Neuronal stem cell (in vitro differentiated cells): ENCODE results near the gene CNOT3.

Experiments used
- DNase-seq: peaks from one replicate; pipeline ENCODE4 v3.0.0-alpha.2; 2013; ENCODE audit warnings: low spot score
- H2AFZ ChIP-seq: one replicate; pipeline ENCODE4 v1.6.1; 2013; ENCODE audit warnings: mild to moderate bottlenecking, low read length, inconsistent platforms
- H2AK5ac ChIP-seq: 2 replicates; pipeline ENCODE4 v1.6.1; 2013; ENCODE audit warnings: low read depth, mild to moderate bottlenecking, inconsistent platforms, low read length, moderate library complexity, mixed read lengths
- H2BK120ac ChIP-seq: 2 replicates; pipeline ENCODE4 v1.6.1; 2013; ENCODE audit warnings: low read depth, mild to moderate bottlenecking, inconsistent platforms, low read length, moderate library complexity, mixed read lengths
- H2BK12ac ChIP-seq: one replicate; pipeline ENCODE4 v1.6.1; 2013; ENCODE audit warnings: low read length, inconsistent platforms
- H2BK15ac ChIP-seq: 2 replicates; pipeline ENCODE4 v1.6.1; 2013; ENCODE audit warnings: mild to moderate bottlenecking, low read length, inconsistent platforms, mixed read lengths
- H2BK5ac ChIP-seq: one replicate; pipeline ENCODE4 v1.6.1; 2013; ENCODE audit warnings: inconsistent platforms, mild to moderate bottlenecking, low read length, moderate library complexity
- H3K14ac ChIP-seq: one replicate; pipeline ENCODE4 v1.6.1; 2013; ENCODE audit warnings: low read length, inconsistent platforms
- H3K18ac ChIP-seq: 2 replicates; pipeline ENCODE4 v1.6.1; 2013; ENCODE audit warnings: low read length, inconsistent platforms
- H3K23ac ChIP-seq: 2 replicates; pipeline ENCODE4 v1.6.1; 2013; ENCODE audit warnings: low read depth, mild to moderate bottlenecking, mixed read lengths, low read length, inconsistent platforms; ENCODE audit not compliant: poor library complexity
- H3K27ac ChIP-seq: replicated peaks from 3 replicates; pipeline ENCODE4 v1.5.1; 2013; ENCODE audit warnings: low read length, inconsistent platforms
- H3K27me3 ChIP-seq, 3 experiments: 2 replicates each; pipeline ENCODE4 v1.6.1; 2013; ENCODE audit warnings: low read length in 3 of 3, mild to moderate bottlenecking in 2 of 3, inconsistent platforms in 1 of 3, low read depth in 1 of 3, mixed read lengths in 1 of 3, moderate library complexity in 1 of 3; ENCODE audit not compliant: control insufficient read depth in 3 of 3, insufficient read depth in 3 of 3
- H3K36me3 ChIP-seq, 2 donors: replicated peaks in 1 of 2; 2 replicates each; pipeline ENCODE4 v1.6.1; 2013; ENCODE audit warnings: low read length in 2 of 2; ENCODE audit not compliant: control insufficient read depth in 2 of 2, insufficient read depth in 2 of 2
- H3K4ac ChIP-seq: 2 replicates; pipeline ENCODE4 v1.6.1; 2013; ENCODE audit warnings: inconsistent platforms, mild to moderate bottlenecking, low read length, moderate library complexity
- H3K4me1 ChIP-seq, 2 donors: 1 replicate in 1 of 2; 2 replicates in 1 of 2; pipeline ENCODE4 v1.6.1; 2013; ENCODE audit warnings: low read length in 2 of 2, low read depth in 1 of 2; ENCODE audit not compliant: control insufficient read depth in 2 of 2, insufficient read depth in 1 of 2
- H3K4me2 ChIP-seq: one replicate; pipeline ENCODE4 v1.6.1; 2013; ENCODE audit warnings: mild to moderate bottlenecking, low read length, inconsistent platforms; ENCODE audit not compliant: insufficient read depth, poor library complexity, severe bottlenecking
- H3K4me3 ChIP-seq, 2 donors: 2 replicates each; pipeline ENCODE4 v1.5.1; 2013; ENCODE audit warnings: low read length in 2 of 2, mild to moderate bottlenecking in 2 of 2, inconsistent platforms in 1 of 2, moderate library complexity in 1 of 2
- H3K79me1 ChIP-seq: one replicate; pipeline ENCODE4 v1.6.1; 2013; ENCODE audit warnings: low read depth, mild to moderate bottlenecking, inconsistent platforms, low read length, moderate library complexity
- H3K9ac ChIP-seq: one replicate; pipeline ENCODE4 v1.6.1; 2013; ENCODE audit warnings: mild to moderate bottlenecking, low read depth, low read length, inconsistent platforms; ENCODE audit not compliant: poor library complexity
- H3K9me3 ChIP-seq, 2 donors: replicated peaks in 1 of 2; 2 replicates each; pipeline versions ENCODE3 to v1.6.1; 2013; ENCODE audit warnings: low read length in 2 of 2, mild to moderate bottlenecking in 2 of 2, inconsistent platforms in 1 of 2, low read depth in 1 of 2, mixed read lengths in 1 of 2, moderate library complexity in 1 of 2; ENCODE audit not compliant: control insufficient read depth in 2 of 2, insufficient read depth in 1 of 2
- H4K8ac ChIP-seq: one replicate; pipeline ENCODE4 v1.6.1; 2013; ENCODE audit warnings: low read depth, mild to moderate bottlenecking, inconsistent platforms, low read length, moderate library complexity
- H4K91ac ChIP-seq: one replicate; pipeline ENCODE4 v1.6.1; 2013; ENCODE audit warnings: low read length, low read depth, mild to moderate bottlenecking, inconsistent platforms; ENCODE audit not compliant: poor library complexity
- WGBS, 2 donors: extraction: QIAGEN DNeasy Blood & Tissue Kit; methylation state at CpG; one replicate each; pipeline ENCODE4 v1.1.7; 2013; ENCODE audit warnings: missing lambda C conversion rate in 2 of 2, mixed read lengths in 1 of 2; ENCODE audit not compliant: insufficient read length in 2 of 2, insufficient replicate concordance in 1 of 2; ENCODE audit errors: extremely low coverage in 2 of 2; 5-methylcytosine and 5-hydroxymethylcytosine counted together

Gene CNOT3

DNA sequence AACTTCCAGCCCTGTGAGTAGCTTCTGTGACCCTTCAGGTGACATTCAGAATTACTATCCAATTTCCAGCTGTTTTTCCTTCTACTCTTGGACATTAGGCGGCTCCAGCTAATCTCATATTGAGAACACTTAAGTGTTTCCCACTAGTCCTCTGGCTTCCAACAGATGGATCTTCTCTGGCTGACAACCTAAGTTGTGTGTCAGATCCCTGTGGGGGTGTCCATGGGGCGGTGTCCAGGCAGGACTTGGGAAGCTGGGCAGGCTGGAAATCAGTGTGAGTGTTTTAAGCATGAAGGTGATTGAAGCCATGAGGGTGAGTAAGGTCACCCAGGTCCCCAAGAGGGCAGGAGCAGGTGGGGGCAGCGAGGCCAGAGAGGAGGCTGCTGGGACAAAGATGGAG, 10.1 kb downstream of the CNOT3 start:
- Histone ChIP-seq H3K27ac (no peak overlapping the region), H2BK5ac (peak overlapping the region; percentile 24), H3K79me1 (peaks cover 16% of the 10 kb centered on the region), H4K91ac (no peak overlapping the region), H3K23ac (no peak overlapping the region), H3K4me3 (no peak overlapping the region), H3K27me3 (no peaks in the 10 kb centered on the region), H3K14ac (no peak overlapping the region), H3K4ac (no peak overlapping the region), H3K9me3 (no peaks in the 10 kb centered on the region), H3K4me2 (no peak overlapping the region), H3K4me1 (no peaks in the 10 kb centered on the region), H2BK120ac (no peak overlapping the region), H3K36me3 (peaks cover 90 to 98% of the 10 kb centered on the region in 2 donors), H3K9ac (no peak overlapping the region), H2BK12ac (no peak overlapping the region), H2AFZ (no peak overlapping the region), H4K8ac (no peak overlapping the region), H2AK5ac (no peak overlapping the region), H3K18ac (no peak overlapping the region), H2BK15ac (no peak overlapping the region)
- WGBS, 2 donors = no CpG with 5 or more reads among the region's 3 CpGs
- DNase-seq = no peak

DNA sequence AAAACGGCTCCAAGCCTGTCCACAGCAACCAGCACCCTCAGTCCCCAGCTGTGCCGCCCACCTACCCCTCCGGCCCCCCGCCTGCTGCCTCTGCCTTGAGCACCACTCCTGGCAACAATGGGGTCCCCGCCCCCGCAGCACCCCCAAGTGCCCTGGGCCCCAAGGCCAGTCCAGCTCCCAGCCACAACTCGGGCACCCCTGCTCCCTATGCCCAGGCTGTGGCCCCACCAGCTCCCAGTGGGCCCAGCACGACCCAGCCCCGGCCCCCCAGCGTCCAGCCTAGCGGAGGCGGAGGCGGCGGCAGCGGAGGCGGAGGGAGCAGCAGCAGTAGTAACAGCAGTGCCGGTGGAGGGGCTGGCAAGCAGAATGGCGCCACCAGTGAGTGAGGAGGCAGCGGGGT, 10.6 kb downstream of the CNOT3 start:
- no peaks in the 10 kb centered on the region for H3K27me3 ChIP-seq
- no peaks in the 10 kb centered on the region for H3K9me3 ChIP-seq
- H3K18ac ChIP-seq = no peak overlapping the region
- H3K9ac ChIP-seq = no peak overlapping the region
- no peaks in the 10 kb centered on the region for H3K4me1 ChIP-seq
- no peak overlapping the region for H4K91ac ChIP-seq
- no peak overlapping the region for H3K4me2 ChIP-seq
- no peak for DNase-seq
- H3K4me3 ChIP-seq = no peak overlapping the region
- H2BK5ac ChIP-seq = peak overlapping the region; percentile 24
- H3K14ac ChIP-seq = no peak overlapping the region
- no peak overlapping the region for H3K27ac ChIP-seq
- no peak overlapping the region for H2AFZ ChIP-seq
- no CpG with 5 or more reads among the region's 19 CpGs for WGBS, 2 donors
- H4K8ac ChIP-seq = no peak overlapping the region
- no peak overlapping the region for H2AK5ac ChIP-seq
- H2BK12ac ChIP-seq = no peak overlapping the region
- H3K4ac ChIP-seq = no peak overlapping the region
- H2BK120ac ChIP-seq = no peak overlapping the region
- H2BK15ac ChIP-seq = no peak overlapping the region
- H3K23ac ChIP-seq = no peak overlapping the region
- H3K36me3 ChIP-seq = peaks cover 89 to 98% of the 10 kb centered on the region in 2 donors
- peaks cover 12% of the 10 kb centered on the region for H3K79me1 ChIP-seq

- peaks cover 9% of the 10 kb centered on the region for H3K79me1 ChIP-seq
- no peak overlapping the region for H4K91ac ChIP-seq
- no peak overlapping the region for H3K23ac ChIP-seq
- peaks cover 89 to 98% of the 10 kb centered on the region in 2 donors for H3K36me3 ChIP-seq
- H2BK12ac ChIP-seq = no peak overlapping the region
- WGBS, 2 donors = no CpG with 5 or more reads among the region's 12 CpGs
- no peak overlapping the region for H2AFZ ChIP-seq
- H2BK5ac ChIP-seq = peak overlapping the region; percentile 24
- H3K18ac ChIP-seq = no peak overlapping the region
- H3K27me3 ChIP-seq = no peaks in the 10 kb centered on the region
- no peak overlapping the region for H3K4me2 ChIP-seq
- H3K4me3 ChIP-seq = no peak overlapping the region
- H2BK120ac ChIP-seq = no peak overlapping the region
- no peak overlapping the region for H2AK5ac ChIP-seq
- no peak overlapping the region for H3K9ac ChIP-seq
- no peaks in the 10 kb centered on the region for H3K4me1 ChIP-seq
- no peak overlapping the region for H3K14ac ChIP-seq
- DNase-seq = no peak
- H3K27ac ChIP-seq = no peak overlapping the region
- H4K8ac ChIP-seq = no peak overlapping the region
- no peaks in the 10 kb centered on the region for H3K9me3 ChIP-seq
- H2BK15ac ChIP-seq = no peak overlapping the region
- no peak overlapping the region for H3K4ac ChIP-seq
Measured at GRCh38 chr19:54149021-54149812, 11.7 kb downstream of the CNOT3 start.

DNA sequence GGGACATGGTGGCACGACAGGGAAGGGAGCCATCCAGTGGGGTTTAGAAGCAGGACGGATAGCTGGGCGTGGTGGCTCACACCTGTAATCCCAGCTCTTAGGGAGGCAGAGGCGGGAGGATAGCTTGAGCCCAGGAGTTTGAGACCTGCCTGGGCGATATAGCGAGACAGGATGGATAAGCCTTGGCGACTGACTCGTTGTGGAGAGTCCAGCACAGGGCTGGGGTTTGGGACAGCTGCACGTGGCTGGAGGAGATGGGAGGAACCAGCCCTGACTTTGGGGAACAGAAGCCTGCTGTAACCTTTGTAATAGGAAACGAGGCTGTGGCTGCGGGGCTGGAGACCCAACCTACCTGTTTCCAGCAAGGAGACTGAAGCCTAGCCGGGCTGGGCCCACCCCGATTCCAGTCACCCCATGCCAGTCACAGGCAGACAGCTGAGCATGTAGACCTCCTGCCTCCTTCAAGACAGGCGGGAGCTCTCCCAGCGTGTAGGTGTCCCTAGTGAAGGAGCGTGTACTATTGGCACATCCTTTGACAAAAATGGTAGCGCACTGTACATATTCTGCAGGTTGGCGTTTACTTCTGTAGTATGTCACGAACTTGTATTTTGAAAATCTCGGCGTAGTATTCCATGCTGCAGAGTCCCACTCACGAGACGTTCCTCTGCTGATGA, 13.9 kb downstream of the CNOT3 start:
- Histone ChIP-seq H3K79me1 (peaks cover 7% of the 10 kb centered on the region), H3K27me3 (no peaks in the 10 kb centered on the region), H2BK120ac (no peak overlapping the region), H2AK5ac (no peak overlapping the region), H2BK15ac (no peak overlapping the region), H3K36me3 (peaks cover 80 to 97% of the 10 kb centered on the region in 2 donors), H3K18ac (no peak overlapping the region), H3K9ac (no peak overlapping the region), H3K4ac (no peak overlapping the region), H3K23ac (no peak overlapping the region), H3K27ac (no peak overlapping the region), H2AFZ (no peak overlapping the region), H3K4me1 (no peaks in the 10 kb centered on the region), H3K4me3 (no peak overlapping the region), H2BK5ac (peak overlapping the region; percentile 39), H4K8ac (no peak overlapping the region), H4K91ac (no peak overlapping the region), H3K9me3 (no peaks in the 10 kb centered on the region), H3K4me2 (no peak overlapping the region), H3K14ac (no peak overlapping the region), H2BK12ac (no peak overlapping the region)
- no peak for DNase-seq
- no CpG with 5 or more reads among the region's 23 CpGs for WGBS, 2 donors
